SJSA1 (cell line): ENCODE results near the gene NAA40. TPM values are rescaled to one million over a fixed set of nuclear protein-coding genes. Genes with fewer than 3 reads are reported as not detected.

ENCODE experiments used
- DNase-seq, 2 experiments: peaks; one replicate each; pipeline ENCODE4 v3.0.0-alpha.2; 2015 to 2020; ENCODE audit warnings: low spot score in 2 of 2, low read depth in 1 of 2
- H3K27ac ChIP-seq: fragments of 250-450 bp; sonication (Bioruptor Pico); 2 replicates; pipeline ENCODE4 v1.5.1; 2020; ENCODE audit warnings: mild to moderate bottlenecking, moderate library complexity
- H3K27me3 ChIP-seq: fragments of 250-450 bp; sonication (Bioruptor Pico); replicated peaks from 2 replicates; pipeline ENCODE4 v1.5.1; 2020; ENCODE audit warnings: mild to moderate bottlenecking, moderate library complexity
- H3K36me3 ChIP-seq: fragments of 250-450 bp; sonication (Bioruptor Pico); 2 replicates; pipeline ENCODE4 v1.5.1; 2020; ENCODE audit warnings: mild to moderate bottlenecking
- H3K4me1 ChIP-seq: fragments of 250-450 bp; sonication (Bioruptor Pico); replicated peaks from 2 replicates; pipeline ENCODE4 v1.6.1; 2021; ENCODE audit warnings: mild to moderate bottlenecking
- H3K4me3 ChIP-seq: fragments of 250-450 bp; sonication (Bioruptor Pico); 2 replicates; pipeline ENCODE4 v1.5.1; 2020; ENCODE audit warnings: mild to moderate bottlenecking
- H3K9me3 ChIP-seq: fragments of 250-450 bp; sonication (Bioruptor Pico); replicated peaks from 2 replicates; pipeline ENCODE4 v1.5.1; 2020; ENCODE audit warnings: mild to moderate bottlenecking
- total RNA-seq: library from RNA; depleted of rRNA; stranded (reverse); fragments of >200 nt; shearing (Covaris generic); gene quantifications from 2 replicates; pipeline ENCODE4 v1.2.3, GENCODE V29; 2014

Gene NAA40
- total RNA-seq, 1 experiment from 2014 or later = 21.4 TPM

- DNase-seq = no peak
- no peaks in the 10 kb centered on the region; the same call in 1 of the 2 replicates for H3K9me3 ChIP-seq
- peaks cover 92% of the 10 kb centered on the region for H3K36me3 ChIP-seq
- peaks cover 7% of the 10 kb centered on the region; the same call in 1 of the 2 replicates for H3K4me1 ChIP-seq
- no peak overlapping the region for H3K27ac ChIP-seq
- no peak overlapping the region for H3K4me3 ChIP-seq
- no peaks in the 10 kb centered on the region for H3K27me3 ChIP-seq
These were observed 59.1 kb downstream of the NAA40 start for GRCh38 chr11:63997801-63998337.

DNA sequence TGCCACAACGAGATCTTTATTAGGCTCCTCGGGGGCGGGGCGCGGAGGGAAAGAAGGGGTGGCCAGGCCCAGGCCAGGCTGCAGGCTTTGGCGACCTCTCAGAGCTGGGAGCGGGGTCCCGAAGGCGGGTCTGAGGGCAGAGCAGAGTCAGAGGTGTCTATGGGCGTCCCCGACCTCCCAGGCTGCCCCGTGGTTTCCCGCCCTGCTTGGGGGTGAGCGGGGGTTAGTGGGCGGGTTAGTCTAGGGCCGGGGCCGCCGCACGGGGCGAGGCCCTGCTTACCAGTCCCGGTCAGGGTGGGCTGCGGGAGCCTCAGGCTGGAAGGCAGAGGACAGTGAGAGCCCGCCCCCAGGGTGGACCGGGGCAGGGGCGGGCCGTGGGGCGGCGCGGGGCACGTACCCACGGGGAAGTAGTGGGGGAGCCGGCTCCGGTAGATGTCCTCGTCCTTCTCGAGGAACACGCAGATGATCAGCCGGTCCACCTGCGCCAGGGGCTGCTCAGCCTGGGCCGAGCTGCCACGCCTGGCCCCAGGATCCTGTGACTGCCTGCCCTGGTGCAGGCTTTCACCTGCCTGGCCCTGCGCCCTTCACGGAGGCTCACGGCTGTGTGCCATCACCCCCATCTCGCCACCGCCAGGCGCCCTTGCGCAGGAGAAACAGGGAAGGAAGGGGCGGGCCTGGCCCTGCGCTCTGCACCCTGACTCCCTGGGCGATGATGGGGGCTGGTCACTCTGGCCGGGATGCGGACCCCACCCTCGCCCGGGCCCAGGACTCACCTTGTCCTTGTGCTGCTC lies 60.0 kb downstream of the NAA40 start:
- H3K27me3 ChIP-seq = no peaks in the 10 kb centered on the region
- H3K4me3 ChIP-seq = no peak overlapping the region
- DNase-seq = no peak
- H3K27ac ChIP-seq = no peak overlapping the region
- H3K4me1 ChIP-seq = peaks cover 7% of the 10 kb centered on the region; the same call in 1 of the 2 replicates
- peaks cover 83% of the 10 kb centered on the region for H3K36me3 ChIP-seq
- H3K9me3 ChIP-seq = no peaks in the 10 kb centered on the region; the same call in 1 of the 2 replicates

- Histone ChIP-seq H3K36me3 (peaks cover 78% of the 10 kb centered on the region), H3K4me1 (peaks cover 7% of the 10 kb centered on the region; the same call in 1 of the 2 replicates), H3K9me3 (no peaks in the 10 kb centered on the region; the same call in 1 of the 2 replicates), H3K27ac (no peak overlapping the region), H3K27me3 (no peaks in the 10 kb centered on the region), H3K4me3 (no peak overlapping the region)
- DNase-seq = no peak
These were observed 60.7 kb downstream of the NAA40 start for GRCh38 chr11:63999349-64000025.

DNA sequence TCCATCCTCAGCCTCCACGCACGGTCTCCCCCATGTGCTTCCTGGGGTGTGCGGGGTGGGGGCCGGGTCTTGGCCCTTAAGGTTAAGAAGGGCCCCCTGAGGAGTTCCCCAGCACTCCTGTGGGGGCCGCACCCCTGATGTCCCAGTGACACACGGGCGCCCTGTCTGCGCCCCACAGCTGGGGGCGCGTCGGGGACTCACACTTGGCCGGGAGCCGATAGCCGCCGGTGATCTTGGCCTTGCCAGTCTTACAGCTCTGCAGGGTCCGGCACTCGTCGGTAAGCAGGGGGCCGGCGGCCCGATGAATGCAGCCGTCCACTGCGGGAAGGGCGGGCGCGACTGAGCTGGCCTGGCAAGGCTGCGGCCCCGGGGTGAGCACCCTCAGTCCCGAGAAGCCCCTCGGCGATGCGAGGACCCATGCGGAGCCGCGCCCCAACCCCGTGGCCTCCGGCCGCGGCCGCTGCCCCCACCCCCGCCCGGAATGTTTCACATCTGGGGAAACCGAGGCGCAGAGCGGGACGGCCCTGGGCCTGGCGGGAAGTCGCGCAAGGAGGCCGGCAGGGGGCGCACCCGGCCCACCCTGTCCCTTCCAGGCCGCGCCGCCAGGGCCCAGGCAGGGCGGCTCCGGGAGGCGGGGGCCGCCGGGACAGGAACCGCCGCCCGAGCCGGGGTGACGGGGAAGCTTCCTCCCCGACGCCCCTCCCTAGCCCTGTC lies 61.4 kb downstream of the NAA40 start:
- Histone ChIP-seq H3K9me3 (no peaks in the 10 kb centered on the region; the same call in 1 of the 2 replicates), H3K4me1 (peaks cover 7% of the 10 kb centered on the region; the same call in 1 of the 2 replicates), H3K4me3 (no peak overlapping the region), H3K36me3 (peaks cover 73% of the 10 kb centered on the region), H3K27me3 (no peaks in the 10 kb centered on the region), H3K27ac (no peak overlapping the region)
- no peak for DNase-seq

DNA sequence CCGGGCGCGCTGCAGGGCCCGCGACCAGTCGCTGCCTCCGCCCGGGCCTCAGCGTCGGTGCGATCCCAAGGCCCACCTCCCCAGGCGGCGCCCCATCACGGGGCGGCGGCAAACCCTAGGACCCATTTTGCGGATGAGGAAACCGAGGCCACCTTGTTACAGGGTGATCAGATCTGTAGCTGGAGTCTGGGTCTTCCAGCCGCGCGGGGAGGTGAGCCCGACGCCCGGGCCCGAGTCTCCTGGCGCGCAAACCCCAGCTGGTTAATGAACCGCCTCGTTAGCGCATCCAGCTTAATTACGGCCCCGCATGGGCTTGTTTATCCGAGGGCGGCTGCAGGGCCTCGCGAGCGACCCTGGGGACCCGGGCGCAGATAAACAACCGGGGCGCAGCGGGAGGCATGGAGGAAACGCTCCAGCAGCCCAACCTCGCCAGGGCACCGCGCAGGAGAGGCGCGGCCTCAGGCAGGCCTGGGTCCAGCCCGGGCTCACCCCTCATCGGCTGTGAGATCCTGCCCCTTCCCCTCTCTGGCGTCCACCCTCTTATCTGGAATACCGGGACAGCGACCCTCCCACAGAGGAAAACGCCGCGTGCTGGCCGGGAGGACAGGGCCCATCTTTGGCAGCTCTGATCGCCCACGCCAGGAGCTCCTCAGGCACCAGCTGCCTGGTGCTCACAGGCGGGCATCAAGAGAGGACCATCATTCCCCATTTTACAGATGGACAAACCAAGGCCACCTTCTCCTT lies 62.1 kb downstream of the NAA40 start:
- Histone ChIP-seq H3K9me3 (no peaks in the 10 kb centered on the region; the same call in 1 of the 2 replicates), H3K36me3 (peaks cover 71% of the 10 kb centered on the region), H3K27ac (no peak overlapping the region), H3K4me1 (peaks cover 7% of the 10 kb centered on the region; the same call in 1 of the 2 replicates), H3K4me3 (no peak overlapping the region), H3K27me3 (no peaks in the 10 kb centered on the region)
- DNase-seq = no peak

DNA sequence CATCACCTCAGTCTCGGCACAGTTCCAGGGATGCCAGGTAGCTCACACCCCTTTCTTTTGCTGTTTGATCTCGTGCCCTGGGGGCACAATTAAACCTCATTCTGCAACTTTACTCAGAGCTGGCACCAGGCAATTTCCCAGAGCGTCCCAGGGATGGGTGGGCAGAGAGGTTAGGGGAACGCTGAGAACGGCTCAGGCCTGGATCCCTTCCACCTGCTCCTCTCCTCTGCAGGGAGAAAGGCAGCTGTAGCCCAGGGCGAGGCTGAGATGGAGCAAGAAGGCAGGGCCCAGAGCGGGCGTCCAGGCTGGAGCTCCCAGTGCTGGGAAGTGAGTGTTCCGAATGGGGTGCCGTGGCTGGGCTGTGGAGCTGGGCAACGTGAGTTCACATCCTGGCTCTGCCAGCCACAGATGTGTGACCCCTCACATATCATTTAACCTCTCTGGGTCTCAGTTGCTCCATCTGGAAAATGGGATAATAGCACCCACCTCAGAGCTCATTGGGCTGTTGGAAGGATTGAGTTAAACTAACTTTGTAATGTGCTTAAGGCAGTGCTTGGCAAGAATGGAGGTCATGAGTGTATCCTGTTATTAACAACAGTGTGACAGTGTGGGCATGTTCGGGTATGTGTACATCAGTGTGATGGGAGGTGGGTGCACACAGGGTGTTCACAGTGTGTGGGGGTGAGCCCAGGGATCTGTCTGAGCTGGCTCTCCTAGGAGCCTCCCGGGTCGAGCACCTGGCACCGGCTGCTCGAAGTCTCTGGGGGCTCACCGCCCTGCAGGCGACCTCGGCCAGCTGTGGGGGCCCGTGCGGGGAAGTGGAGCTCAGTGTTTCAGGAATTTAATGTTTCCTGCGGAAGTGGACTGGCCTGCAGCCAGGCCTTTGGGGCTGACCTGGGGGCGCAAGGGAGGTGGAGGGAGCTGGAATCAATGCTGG lies 63.0 kb downstream of the NAA40 start:
- H3K4me3 ChIP-seq = no peak overlapping the region
- peaks cover 10% of the 10 kb centered on the region for H3K4me1 ChIP-seq
- no peaks in the 10 kb centered on the region for H3K27me3 ChIP-seq
- peaks cover 62% of the 10 kb centered on the region for H3K36me3 ChIP-seq
- H3K27ac ChIP-seq = no peak overlapping the region
- no peaks in the 10 kb centered on the region; the same call in 1 of the 2 replicates for H3K9me3 ChIP-seq
- no peak for DNase-seq

DNA sequence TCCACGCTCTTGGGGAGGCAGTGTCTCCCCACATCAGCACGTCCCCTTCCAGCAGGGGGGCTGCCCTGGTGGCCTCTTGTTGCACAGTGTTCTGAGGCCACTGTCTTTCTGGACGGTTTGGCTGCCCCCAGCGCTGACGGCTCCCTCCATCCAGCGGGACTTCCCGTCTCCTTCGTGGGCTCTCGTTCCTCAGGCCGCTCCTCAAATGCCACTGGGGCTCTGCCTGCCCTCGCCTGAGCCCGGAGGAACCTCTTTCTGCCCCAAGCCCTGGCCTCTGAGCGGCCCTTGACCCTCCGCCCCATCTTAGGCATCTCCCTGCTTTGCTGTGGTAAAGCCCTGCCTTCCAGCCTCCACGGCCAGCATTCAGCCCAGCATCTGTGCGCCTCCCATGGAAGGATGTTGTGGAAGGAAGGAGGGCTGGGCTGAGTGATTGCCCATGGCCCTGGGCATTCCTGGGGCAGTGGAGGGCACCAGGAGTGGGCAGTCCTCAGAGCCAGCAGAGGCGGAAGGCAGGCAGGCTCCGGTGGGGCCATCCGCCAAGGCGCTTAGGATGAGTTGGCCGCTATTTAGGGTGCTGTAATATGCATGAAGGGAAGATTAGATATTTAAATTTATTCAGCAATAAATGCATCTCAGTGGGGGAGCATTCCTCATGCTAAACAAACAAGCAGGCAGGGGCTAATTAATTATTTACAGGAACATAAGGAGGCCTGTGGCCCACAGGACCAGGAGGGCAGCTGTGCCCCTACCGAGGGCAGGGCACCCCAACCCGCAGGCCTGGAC lies 65.2 kb downstream of the NAA40 start:
- Histone ChIP-seq H3K4me1 (peaks cover 20% of the 10 kb centered on the region), H3K4me3 (no peak overlapping the region), H3K9me3 (no peaks in the 10 kb centered on the region; the same call in 1 of the 2 replicates), H3K36me3 (peaks cover 40% of the 10 kb centered on the region), H3K27me3 (no peaks in the 10 kb centered on the region), H3K27ac (no peak overlapping the region)
- no peak for DNase-seq

- no peaks in the 10 kb centered on the region; the same call in 1 of the 2 replicates for H3K9me3 ChIP-seq
- no peaks in the 10 kb centered on the region for H3K27me3 ChIP-seq
- peaks cover 34% of the 10 kb centered on the region for H3K36me3 ChIP-seq
- no peak overlapping the region for H3K4me3 ChIP-seq
- H3K4me1 ChIP-seq = peaks cover 20% of the 10 kb centered on the region
- H3K27ac ChIP-seq = no peak overlapping the region
- no peak for DNase-seq
These were observed 65.8 kb downstream of the NAA40 start for GRCh38 chr11:64004590-64004984.

GRCh38 chr11:64005691-64006090 lies 66.9 kb downstream of the NAA40 start:
- Histone ChIP-seq H3K36me3 (peaks cover 23% of the 10 kb centered on the region), H3K27ac (no peak overlapping the region), H3K9me3 (no peaks in the 10 kb centered on the region; the same call in 1 of the 2 replicates), H3K27me3 (no peaks in the 10 kb centered on the region), H3K4me1 (peaks cover 20% of the 10 kb centered on the region), H3K4me3 (no peak overlapping the region)
- DNase-seq = no peak

DNA sequence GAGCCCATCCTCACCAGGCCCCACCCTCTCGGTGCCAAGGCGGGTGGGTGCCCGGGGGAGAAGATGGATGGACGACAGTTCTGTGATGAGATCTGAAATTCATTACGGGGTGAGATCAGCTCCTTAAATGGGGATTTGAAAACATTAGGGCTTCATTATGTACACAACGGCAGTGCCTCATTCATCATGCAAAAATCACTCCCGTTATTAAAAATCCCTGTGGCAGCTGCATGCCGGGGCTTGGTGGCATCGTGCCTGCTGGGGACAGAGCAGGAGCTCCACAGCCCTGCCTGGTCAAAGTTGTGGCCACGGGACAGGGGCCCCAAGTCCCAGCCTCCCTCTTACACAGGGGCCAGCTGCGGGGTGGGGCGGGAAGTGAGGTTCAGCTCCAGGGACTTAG lies 67.6 kb downstream of the NAA40 start:
- no peak overlapping the region for H3K27ac ChIP-seq
- DNase-seq = no peak
- H3K36me3 ChIP-seq = peaks cover 16% of the 10 kb centered on the region
- no peaks in the 10 kb centered on the region for H3K9me3 ChIP-seq
- no peaks in the 10 kb centered on the region for H3K27me3 ChIP-seq
- no peak overlapping the region for H3K4me3 ChIP-seq
- peaks cover 20% of the 10 kb centered on the region for H3K4me1 ChIP-seq
